ENCODE data around the gene SFXN1.

DNA sequence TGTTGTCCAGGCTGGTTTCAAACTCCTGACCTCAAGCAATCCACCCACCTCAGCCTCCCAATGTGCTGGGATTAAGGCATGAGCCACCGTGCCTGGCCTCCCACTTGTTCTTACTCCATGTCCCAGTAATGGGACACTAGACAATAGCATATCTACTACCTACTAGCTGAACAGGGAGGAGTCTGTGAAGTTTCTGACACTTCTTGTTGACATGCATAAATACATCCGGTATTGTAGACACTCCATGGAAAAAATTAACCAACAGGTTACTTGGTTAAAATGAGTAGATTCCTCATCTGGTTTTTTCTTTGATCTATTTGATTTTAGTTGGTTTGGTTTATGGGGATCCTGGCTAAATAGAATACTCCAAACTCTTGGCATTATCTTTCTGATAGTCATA, 88.3 kb downstream of the SFXN1 start:
- no peak for TF ChIP-seq POLR2AphosphoS5 (IDR thresholded peaks at IDR 0.05; ENCODE audit: low read depth, low read length)
- no peak for TF ChIP-seq POLR2A (IDR thresholded peaks at IDR 0.05; ENCODE audit: low read depth, low read length)

Measured in GM12892 (cell line).